GM18502 (cell line): Measurements from ENCODE around the gene SKAP2.

Experiments
- ATAC-seq: cut with Tn5 transposase; IDR thresholded peaks from one replicate; pipeline ENCODE4 v1.9.1; 2021; ENCODE audit warnings: mild to moderate bottlenecking; ENCODE audit not compliant: unreplicated experiment, poor library complexity

SKAP2 gene

DNA sequence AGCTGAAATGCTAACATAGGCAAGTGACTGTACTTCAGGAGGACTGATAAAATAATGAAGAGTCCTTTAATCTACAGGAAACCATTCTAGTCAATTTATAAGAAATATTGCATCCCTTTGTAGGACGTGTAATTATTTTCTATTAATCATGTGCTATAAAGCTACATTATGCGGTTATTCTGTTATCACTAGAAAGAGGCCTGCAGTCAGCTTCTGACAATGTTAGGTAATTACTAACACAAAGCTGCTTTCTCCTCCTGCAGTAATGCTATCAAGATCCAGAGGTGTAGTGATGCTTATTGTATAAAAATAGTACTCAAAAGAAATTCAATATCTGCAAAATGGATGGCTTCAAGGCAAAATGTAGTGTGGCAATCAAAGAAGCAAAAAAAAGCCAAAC lies 191.1 kb downstream of the SKAP2 start:
- no peak for ATAC-seq

DNA sequence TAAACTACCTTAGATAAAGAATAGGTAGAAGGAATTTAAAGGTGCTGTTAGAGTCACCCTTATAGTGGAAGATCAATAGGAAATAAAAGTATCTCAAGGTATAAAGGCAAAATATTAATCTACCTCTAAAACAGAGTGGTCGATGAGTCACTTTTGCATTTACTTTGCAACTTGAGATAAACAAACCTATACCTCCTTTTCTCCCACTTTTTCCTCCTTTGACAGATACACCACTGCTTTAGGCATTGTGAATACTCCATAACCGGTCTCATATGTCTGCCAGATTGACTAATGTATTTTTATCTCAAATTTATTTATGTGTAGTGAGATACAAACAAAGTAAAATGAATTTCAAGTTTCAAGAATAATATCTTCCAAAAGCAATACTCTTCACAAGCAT lies 193.5 kb downstream of the SKAP2 start:
- no peak for ATAC-seq

GRCh38 chr7:26670290-26670689 lies 194.1 kb downstream of the SKAP2 start:
- no peak for ATAC-seq

GRCh38 chr7:26668821-26669220 lies 195.6 kb downstream of the SKAP2 start:
- ATAC-seq, result no peak

DNA sequence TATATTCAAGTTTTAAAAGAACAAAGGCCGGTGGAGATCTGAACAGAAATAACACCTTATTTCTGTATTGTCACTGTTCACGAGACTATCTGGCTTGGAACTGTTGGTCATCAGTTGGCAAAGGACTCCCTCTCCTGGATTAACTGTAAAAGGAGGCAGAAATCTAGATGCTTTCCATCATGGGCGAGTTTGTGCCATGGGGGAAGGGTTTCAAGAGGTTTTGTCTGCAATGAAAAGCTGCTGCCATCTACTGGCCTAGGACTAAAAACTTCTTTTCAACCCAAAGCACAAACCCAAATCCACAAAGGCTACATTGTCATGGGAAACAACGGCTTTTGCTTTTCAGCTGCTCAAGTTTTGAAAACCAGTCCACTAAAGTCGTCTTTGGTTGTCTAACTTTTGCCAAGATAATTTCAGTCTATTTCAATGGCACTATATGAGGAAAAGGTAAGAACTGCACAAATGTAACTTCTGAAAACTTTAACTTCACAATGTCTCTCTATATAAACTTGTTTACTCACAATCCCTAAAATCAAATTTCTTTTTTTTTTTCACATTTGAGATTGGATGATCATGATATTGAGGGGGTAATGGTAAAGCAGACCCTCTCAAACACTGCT lies 196.8 kb downstream of the SKAP2 start:
- peak; percentile 49 for ATAC-seq

- ATAC-seq, result no peak
These were observed 199.5 kb downstream of the SKAP2 start for GRCh38 chr7:26664735-26665416.

DNA sequence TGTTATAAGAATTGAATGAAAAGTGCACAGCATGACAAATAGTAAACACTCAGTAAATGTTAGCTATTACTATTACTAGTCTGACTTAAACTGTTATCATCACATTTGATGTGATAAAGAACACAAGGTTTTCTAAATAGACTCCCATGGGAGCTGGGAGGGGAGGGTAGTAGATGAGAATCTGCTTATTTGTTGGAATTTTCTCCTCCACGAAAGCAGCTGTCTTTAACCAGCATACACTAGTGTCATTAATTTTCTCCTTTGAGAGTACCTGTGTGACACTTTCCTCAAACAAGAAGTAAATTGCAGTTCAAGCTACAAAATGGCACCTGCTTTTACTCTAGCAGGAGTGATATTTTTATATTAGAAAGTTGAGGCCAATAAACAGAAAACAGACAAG lies 200.1 kb downstream of the SKAP2 start:
- no peak for ATAC-seq

DNA sequence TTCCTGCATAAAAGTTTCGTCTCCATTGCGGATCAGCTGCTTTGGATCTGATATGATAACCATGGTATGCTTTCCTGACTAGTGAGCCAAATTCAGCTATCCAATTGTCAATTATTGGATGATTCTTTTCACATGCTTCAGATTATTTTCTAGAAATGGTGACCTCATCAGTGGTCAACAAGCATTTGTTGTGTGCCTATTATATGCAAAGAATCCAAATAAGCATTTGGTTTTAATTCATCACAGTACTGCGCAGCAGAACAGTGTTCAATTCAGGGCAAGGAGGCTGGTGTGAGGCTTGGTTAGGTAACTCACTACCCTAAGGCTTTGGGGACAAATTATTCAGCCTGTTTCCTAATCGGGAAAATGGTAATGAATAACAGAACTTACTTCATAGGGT lies 200.5 kb downstream of the SKAP2 start:
- ATAC-seq, result no peak

GRCh38 chr7:26662646-26663045 lies 201.7 kb downstream of the SKAP2 start:
- ATAC-seq, result no peak

DNA sequence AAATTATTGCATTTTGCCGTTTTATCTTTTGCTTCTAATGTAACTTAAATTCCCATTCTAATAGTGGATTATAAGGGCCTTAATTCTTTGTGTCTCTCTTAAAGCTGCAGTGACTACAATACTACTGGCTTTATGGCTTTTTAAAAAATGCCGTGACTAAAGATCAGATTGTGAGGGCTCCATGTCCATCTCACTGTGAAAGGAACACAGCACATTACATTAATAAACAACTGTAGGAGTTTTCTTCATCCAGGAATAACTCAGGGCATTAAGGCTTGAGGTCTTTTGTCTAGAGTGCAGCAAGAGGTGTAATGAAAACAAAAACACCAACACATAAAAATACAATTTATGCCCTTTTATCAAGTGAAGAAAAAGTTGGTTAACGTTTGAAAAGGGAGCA lies 205.3 kb downstream of the SKAP2 start:
- ATAC-seq, result no peak

DNA sequence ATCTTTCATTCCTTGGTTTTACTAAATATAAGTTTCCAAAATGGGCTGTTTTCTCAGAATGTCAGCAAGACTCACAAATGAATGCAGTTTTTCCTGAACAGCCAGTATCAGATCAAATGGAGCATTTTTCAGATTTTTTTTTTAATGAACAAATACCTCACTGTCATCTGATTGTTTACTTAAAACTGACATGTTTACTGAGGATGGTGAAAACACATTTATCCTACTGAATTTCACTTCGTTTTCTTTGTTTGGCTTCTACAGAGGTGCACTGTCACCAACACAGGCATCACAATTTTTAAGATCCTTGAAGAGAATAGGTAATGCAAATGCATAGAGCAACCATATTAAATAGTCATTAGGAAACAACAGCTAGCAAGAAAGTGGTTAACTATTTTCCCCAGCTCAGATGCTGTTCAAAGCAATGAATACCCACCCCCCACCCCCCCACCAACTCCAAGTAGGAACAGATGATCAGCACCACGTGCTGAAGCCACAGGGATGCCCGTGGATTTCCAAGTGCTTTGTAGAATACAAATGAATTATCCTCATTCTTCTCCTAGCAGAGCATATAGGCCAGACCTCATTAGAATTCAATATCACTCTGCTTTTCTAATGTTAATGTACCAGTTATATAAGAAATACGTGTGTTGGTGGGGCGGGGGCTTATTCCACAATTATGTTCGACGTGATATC lies 205.9 kb downstream of the SKAP2 start:
- no peak for ATAC-seq

GRCh38 chr7:26657686-26658388 lies 206.6 kb downstream of the SKAP2 start:
- ATAC-seq, result no peak

- ATAC-seq, result no peak
These were observed 207.2 kb downstream of the SKAP2 start for GRCh38 chr7:26657206-26657641.

- no peak for ATAC-seq
These were observed 207.7 kb downstream of the SKAP2 start for GRCh38 chr7:26656735-26657134.

DNA sequence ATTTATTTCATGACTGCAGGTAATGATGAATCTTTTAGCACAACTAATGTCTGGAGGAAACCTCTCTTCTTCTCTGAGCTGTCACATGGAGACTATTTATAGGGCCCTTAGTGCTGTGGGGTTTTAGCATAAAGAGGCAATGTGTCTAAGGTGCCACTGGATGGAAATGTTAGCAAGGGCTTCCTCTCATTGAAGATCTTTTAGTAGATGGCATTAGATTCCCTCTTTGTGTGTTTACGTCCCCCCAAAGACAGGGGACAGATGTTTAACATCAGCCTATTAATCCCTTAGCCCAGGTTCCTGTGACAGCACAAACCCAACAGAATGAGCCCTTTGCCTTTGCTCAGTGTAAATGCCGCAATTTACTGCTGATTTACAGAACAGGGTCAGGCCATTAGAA lies 208.6 kb downstream of the SKAP2 start:
- no peak for ATAC-seq

- ATAC-seq, result no peak
These were observed 210.7 kb downstream of the SKAP2 start for GRCh38 chr7:26653430-26654399.

DNA sequence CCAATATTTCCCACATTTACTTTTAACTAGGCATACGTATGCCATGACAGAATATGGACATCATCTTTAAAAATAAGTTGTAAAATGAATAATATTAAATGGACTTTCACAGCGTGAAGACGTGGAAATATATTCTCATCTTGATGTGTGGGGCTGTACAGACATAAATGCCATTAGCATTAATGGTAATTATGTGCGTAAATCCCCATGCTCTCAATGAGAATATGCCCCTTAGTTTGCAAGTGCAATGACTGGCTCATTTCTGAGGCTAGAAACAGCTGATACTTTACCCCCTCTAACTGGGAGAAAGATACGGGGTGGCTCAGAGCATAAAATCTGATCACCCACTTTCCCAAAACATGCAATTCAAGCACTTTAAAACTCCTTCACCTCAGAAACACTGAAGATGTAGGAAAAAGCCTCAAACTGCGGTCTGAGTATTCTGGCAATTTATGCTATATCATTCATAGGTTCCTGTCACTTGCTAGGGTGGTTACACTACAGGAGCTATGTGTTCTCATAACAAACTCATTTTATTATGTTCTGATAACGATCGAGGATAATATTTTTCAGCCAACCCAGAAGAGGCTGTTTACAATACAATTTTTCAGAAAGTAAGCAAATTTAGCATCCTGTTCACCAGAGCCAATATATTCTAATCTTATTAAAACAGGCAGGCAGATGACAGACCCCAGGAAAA lies 211.8 kb downstream of the SKAP2 start:
- no peak for ATAC-seq

DNA sequence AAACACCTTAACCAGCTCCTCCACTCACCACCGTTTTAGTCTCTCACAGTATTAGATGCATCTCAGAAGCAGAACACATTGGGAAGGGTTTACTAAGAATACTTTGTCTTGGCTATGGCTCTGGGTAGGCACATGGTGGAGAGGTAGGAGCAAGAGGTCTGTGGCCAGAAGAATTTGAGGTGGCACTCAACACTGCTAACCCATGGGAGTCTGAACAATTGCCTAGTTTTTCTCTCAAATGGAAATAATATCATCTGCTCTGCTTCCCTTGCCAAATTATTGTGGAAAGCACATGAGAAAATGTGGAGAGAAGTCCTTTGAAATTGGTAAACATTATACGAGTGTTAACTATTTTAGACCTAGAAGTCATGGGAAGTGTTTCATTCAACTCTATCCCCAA lies 214.3 kb downstream of the SKAP2 start:
- no peak for ATAC-seq

DNA sequence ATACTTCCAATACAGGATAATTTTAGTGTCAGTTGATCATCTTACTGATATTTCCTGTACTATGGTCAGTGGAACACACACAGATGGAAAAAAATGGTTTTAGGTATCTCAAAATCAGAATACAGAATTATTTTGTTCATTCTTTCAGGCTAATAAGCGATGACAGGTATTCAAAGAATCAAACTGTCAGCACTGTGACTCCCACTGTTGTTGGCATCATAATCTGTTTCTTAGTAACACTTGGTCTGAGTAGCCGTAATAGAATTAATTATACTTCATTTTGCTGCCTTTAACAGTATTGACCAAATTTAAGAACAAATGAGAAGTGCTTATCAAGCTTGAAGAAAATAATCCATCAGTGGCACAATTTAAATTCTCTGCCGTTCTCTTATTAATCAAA lies 215.0 kb downstream of the SKAP2 start:
- no peak for ATAC-seq
